ENCODE measurements around the gene WIPF2. TPM values are rescaled to one million over a fixed set of nuclear protein-coding genes. Genes with fewer than 3 reads are reported as not detected.

The WIPF2 gene
- total and polyA plus RNA-seq, 2 donors (not counting 3 experiments of a cell fraction or from before 2014, with no cell fraction given), result 8.4 to 30.4 TPM

GRCh38 chr17:40311575-40311974 lies 92.5 kb downstream of the WIPF2 start:
- TF ChIP-seq, protein P1, sequence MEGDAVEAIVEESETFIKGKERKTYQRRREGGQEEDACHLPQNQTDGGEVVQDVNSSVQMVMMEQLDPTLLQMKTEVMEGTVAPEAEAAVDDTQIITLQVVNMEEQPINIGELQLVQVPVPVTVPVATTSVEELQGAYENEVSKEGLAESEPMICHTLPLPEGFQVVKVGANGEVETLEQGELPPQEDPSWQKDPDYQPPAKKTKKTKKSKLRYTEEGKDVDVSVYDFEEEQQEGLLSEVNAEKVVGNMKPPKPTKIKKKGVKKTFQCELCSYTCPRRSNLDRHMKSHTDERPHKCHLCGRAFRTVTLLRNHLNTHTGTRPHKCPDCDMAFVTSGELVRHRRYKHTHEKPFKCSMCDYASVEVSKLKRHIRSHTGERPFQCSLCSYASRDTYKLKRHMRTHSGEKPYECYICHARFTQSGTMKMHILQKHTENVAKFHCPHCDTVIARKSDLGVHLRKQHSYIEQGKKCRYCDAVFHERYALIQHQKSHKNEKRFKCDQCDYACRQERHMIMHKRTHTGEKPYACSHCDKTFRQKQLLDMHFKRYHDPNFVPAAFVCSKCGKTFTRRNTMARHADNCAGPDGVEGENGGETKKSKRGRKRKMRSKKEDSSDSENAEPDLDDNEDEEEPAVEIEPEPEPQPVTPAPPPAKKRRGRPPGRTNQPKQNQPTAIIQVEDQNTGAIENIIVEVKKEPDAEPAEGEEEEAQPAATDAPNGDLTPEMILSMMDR (IDR thresholded peaks at IDR 0.05; ENCODE audit: extremely low read depth in 1 of 2, insufficient read depth in 1 of 2, low read depth in 1 of 2, low read length in 2 of 2), result no peak
- TF ChIP-seq, protein P2, sequence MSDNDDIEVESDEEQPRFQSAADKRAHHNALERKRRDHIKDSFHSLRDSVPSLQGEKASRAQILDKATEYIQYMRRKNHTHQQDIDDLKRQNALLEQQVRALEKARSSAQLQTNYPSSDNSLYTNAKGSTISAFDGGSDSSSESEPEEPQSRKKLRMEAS (IDR thresholded peaks at IDR 0.05; ENCODE audit: insufficient read depth, insufficient read length), result no peak
- TF ChIP-seq JUN (IDR thresholded peaks at IDR 0.05; ENCODE audit: borderline replicate concordance, insufficient read depth, insufficient read length, low read depth), result no peak
- no peak for TF ChIP-seq POLR2A (IDR thresholded peaks at IDR 0.05; ENCODE audit: low read depth, low read length)
- no peak for TF ChIP-seq MYC (IDR thresholded peaks at IDR 0.05; ENCODE audit: low read depth, low read length)
- no peak for TF ChIP-seq EZH2 (IDR thresholded peaks at IDR 0.05; ENCODE audit: borderline replicate concordance, low read depth, low read length, severe bottlenecking)
- DNase-seq (ENCODE audit: low read depth, low spot score) (no peak), FAIRE-seq (peak; percentile 60)
- Histone ChIP-seq H3K9me1 (replicated peaks; ENCODE audit: control insufficient read depth, extremely low read depth, insufficient read depth, low read length) (no peaks in the 10 kb centered on the region), H3K27ac (ENCODE audit: insufficient read depth, low read depth, low read length) (no peak overlapping the region), H3K9ac (replicated peaks; ENCODE audit: extremely low read depth, insufficient read depth, low read length) (no peak overlapping the region), H4K20me1 (replicated peaks; ENCODE audit: control insufficient read depth, extremely low read depth, insufficient read depth, low read length) (no peaks in the 10 kb centered on the region), H3K36me3 (ENCODE audit: control insufficient read depth in 2 of 2, extremely low read depth in 1 of 2, insufficient read depth in 2 of 2, low read length in 2 of 2) (no peaks in the 10 kb centered on the region), H3K27me3 (ENCODE audit: control insufficient read depth in 2 of 2, insufficient read depth in 2 of 2, low read length in 2 of 2) (no peaks in the 10 kb centered on the region), H3K79me2 (ENCODE audit: control insufficient read depth, insufficient read depth, low read length) (no peaks in the 10 kb centered on the region), H3K9me3 (replicated peaks; ENCODE audit: control insufficient read depth, insufficient read depth, low read length) (no peaks in the 10 kb centered on the region), H3K4me3 (replicated peaks in 1 of 3; ENCODE audit: insufficient read depth in 1 of 3, low read depth in 1 of 3, low read length in 3 of 3) (no peak overlapping the region), H2AFZ (ENCODE audit: low read depth, low read length) (no peak overlapping the region), H3K4me2 (ENCODE audit: insufficient read depth, low read length) (no peak overlapping the region), H3K4me1 (ENCODE audit: control insufficient read depth, extremely low read depth, insufficient read depth, low read length) (peaks cover 63% of the 10 kb centered on the region)
- CTCF ChIA-PET, result interaction anchor here (1.0 to 15.6 kb wide), 8 partner anchors 8 to 222 kb away, joined by 3 to 530 read pairs (median 4); partner anchors contain the start of gene GJD3
- POLR2A ChIA-PET, result no interaction called here
- intact Hi-C loops (cut with micrococcal nuclease), result no loop called here
- no TSS peak for BruUV-seq (replicated peaks)
- dilution Hi-C loops (cut with MboI; ENCODE audit: extremely low pct_ligation_motif_present, low sequenced_read_pairs), result no loop called here

Data from endothelial cell of umbilical vein (primary cell).